Measurements from ENCODE around the gene DUS4L.

The DUS4L gene

DNA sequence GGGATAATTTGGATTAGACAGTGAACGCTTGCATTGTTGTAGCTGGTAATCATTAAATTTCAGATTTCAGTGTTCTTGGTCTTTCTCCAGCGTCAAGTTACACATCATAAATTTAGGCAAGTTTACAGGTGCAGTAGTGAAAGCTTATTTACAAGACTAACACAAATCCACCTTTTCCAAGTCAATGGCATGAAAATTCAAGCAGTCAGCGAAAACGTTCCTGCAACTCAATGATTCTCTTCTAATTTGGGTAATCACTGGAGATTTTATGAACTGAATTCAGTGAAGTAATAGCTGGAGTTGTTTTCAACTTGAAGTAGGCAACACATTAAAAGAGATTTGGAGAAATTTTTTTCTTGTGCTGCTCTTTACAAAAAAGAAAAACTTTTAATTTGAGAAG is 34.2 kb downstream of the DUS4L start:
- no peak overlapping the region for H3K9ac ChIP-seq (ENCODE audit: low read length)
- no peaks in the 10 kb centered on the region for H3K27me3 ChIP-seq (ENCODE audit: insufficient read depth, low read length)
- no peak for TF ChIP-seq EZH2 (IDR thresholded peaks at IDR 0.05; ENCODE audit: borderline replicate concordance, low read length)
- TF ChIP-seq, protein P1, sequence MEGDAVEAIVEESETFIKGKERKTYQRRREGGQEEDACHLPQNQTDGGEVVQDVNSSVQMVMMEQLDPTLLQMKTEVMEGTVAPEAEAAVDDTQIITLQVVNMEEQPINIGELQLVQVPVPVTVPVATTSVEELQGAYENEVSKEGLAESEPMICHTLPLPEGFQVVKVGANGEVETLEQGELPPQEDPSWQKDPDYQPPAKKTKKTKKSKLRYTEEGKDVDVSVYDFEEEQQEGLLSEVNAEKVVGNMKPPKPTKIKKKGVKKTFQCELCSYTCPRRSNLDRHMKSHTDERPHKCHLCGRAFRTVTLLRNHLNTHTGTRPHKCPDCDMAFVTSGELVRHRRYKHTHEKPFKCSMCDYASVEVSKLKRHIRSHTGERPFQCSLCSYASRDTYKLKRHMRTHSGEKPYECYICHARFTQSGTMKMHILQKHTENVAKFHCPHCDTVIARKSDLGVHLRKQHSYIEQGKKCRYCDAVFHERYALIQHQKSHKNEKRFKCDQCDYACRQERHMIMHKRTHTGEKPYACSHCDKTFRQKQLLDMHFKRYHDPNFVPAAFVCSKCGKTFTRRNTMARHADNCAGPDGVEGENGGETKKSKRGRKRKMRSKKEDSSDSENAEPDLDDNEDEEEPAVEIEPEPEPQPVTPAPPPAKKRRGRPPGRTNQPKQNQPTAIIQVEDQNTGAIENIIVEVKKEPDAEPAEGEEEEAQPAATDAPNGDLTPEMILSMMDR (IDR thresholded peaks at IDR 0.05; ENCODE audit: low read length), result no peak
- peaks cover 54% of the 10 kb centered on the region for H3K36me3 ChIP-seq (ENCODE audit: insufficient read depth, low read length)
- no peaks in the 10 kb centered on the region for H3K9me2 ChIP-seq (ENCODE audit: low read depth, low read length)
- H2AFZ ChIP-seq (ENCODE audit: low read length), result no peak overlapping the region
- no peaks in the 10 kb centered on the region for H3K79me2 ChIP-seq (ENCODE audit: insufficient read depth, low read length)
- no peak overlapping the region for H3K4me3 ChIP-seq (ENCODE audit: low read depth, low read length, poor library complexity, severe bottlenecking)
- H3K27ac ChIP-seq (ENCODE audit: low read depth, low read length, poor library complexity, severe bottlenecking), result no peak overlapping the region
- no peak overlapping the region for H3K4me2 ChIP-seq (ENCODE audit: low read length)
- H3F3A ChIP-seq (ENCODE audit: insufficient read depth, low read length), result no peaks in the 10 kb centered on the region
- H3K9me3 ChIP-seq (ENCODE audit: low read length), result no peaks in the 10 kb centered on the region
- H4K20me1 ChIP-seq (ENCODE audit: insufficient read depth, low read length), result no peaks in the 10 kb centered on the region
- H3K4me1 ChIP-seq (ENCODE audit: insufficient read depth, low read length, severe bottlenecking), result no peaks in the 10 kb centered on the region

GRCh38 chr7:107599262-107599661 is 35.5 kb downstream of the DUS4L start:
- Histone ChIP-seq H4K20me1 (ENCODE audit: insufficient read depth, low read length) (no peaks in the 10 kb centered on the region), H3K36me3 (ENCODE audit: insufficient read depth, low read length) (peaks cover 54% of the 10 kb centered on the region), H3K4me2 (ENCODE audit: low read length) (no peak overlapping the region), H3K9ac (ENCODE audit: low read length) (no peak overlapping the region), H3K9me2 (ENCODE audit: low read depth, low read length) (no peaks in the 10 kb centered on the region), H3K9me3 (ENCODE audit: low read length) (no peaks in the 10 kb centered on the region), H3F3A (ENCODE audit: insufficient read depth, low read length) (no peaks in the 10 kb centered on the region), H3K79me2 (ENCODE audit: insufficient read depth, low read length) (no peaks in the 10 kb centered on the region), H2AFZ (ENCODE audit: low read length) (no peak overlapping the region), H3K27me3 (ENCODE audit: insufficient read depth, low read length) (no peaks in the 10 kb centered on the region), H3K4me3 (ENCODE audit: low read depth, low read length, poor library complexity, severe bottlenecking) (no peak overlapping the region), H3K4me1 (ENCODE audit: insufficient read depth, low read length, severe bottlenecking) (no peaks in the 10 kb centered on the region), H3K27ac (ENCODE audit: low read depth, low read length, poor library complexity, severe bottlenecking) (no peak overlapping the region)
- TF ChIP-seq, protein P1 (IDR thresholded peaks at IDR 0.05; ENCODE audit: low read length), result no peak
- TF ChIP-seq EZH2 (IDR thresholded peaks at IDR 0.05; ENCODE audit: borderline replicate concordance, low read length), result no peak

GRCh38 chr7:107600816-107601215 is 37.0 kb downstream of the DUS4L start:
- TF ChIP-seq, protein P1 (IDR thresholded peaks at IDR 0.05; ENCODE audit: low read length), result no peak
- no peak for TF ChIP-seq EZH2 (IDR thresholded peaks at IDR 0.05; ENCODE audit: borderline replicate concordance, low read length)
- H3K9ac ChIP-seq (ENCODE audit: low read length), result no peak overlapping the region
- H3K4me2 ChIP-seq (ENCODE audit: low read length), result no peak overlapping the region
- H3K4me1 ChIP-seq (ENCODE audit: insufficient read depth, low read length, severe bottlenecking), result no peaks in the 10 kb centered on the region
- no peaks in the 10 kb centered on the region for H3K79me2 ChIP-seq (ENCODE audit: insufficient read depth, low read length)
- no peak overlapping the region for H2AFZ ChIP-seq (ENCODE audit: low read length)
- H4K20me1 ChIP-seq (ENCODE audit: insufficient read depth, low read length), result no peaks in the 10 kb centered on the region
- no peaks in the 10 kb centered on the region for H3K27me3 ChIP-seq (ENCODE audit: insufficient read depth, low read length)
- H3K4me3 ChIP-seq (ENCODE audit: low read depth, low read length, poor library complexity, severe bottlenecking), result no peak overlapping the region
- peaks cover 46% of the 10 kb centered on the region for H3K36me3 ChIP-seq (ENCODE audit: insufficient read depth, low read length)
- no peaks in the 10 kb centered on the region for H3K9me3 ChIP-seq (ENCODE audit: low read length)
- H3K9me2 ChIP-seq (ENCODE audit: low read depth, low read length), result no peaks in the 10 kb centered on the region
- no peak overlapping the region for H3K27ac ChIP-seq (ENCODE audit: low read depth, low read length, poor library complexity, severe bottlenecking)
- H3F3A ChIP-seq (ENCODE audit: insufficient read depth, low read length), result no peaks in the 10 kb centered on the region

Measured in OCI-LY1 (cell line).